Stimulated activated CD8-positive, alpha-beta memory T cell treated with anti-CD3 and anti-CD28 coated beads, Interleukin-7, amount 100 ng/mL, for 24 hours (primary cell): Measurements from ENCODE around the gene SLC22A3.
"Not testable (repeated sequence)": the region's sequence is repeated elsewhere in the genome, so short reads cannot be mapped to it uniquely, and the experiment has no call there.

Experiments
- DNase-seq: peaks from one replicate; pipeline ENCODE4 v3.0.0-alpha.2; 2020; ENCODE audit warnings: low read depth

Gene SLC22A3

DNA sequence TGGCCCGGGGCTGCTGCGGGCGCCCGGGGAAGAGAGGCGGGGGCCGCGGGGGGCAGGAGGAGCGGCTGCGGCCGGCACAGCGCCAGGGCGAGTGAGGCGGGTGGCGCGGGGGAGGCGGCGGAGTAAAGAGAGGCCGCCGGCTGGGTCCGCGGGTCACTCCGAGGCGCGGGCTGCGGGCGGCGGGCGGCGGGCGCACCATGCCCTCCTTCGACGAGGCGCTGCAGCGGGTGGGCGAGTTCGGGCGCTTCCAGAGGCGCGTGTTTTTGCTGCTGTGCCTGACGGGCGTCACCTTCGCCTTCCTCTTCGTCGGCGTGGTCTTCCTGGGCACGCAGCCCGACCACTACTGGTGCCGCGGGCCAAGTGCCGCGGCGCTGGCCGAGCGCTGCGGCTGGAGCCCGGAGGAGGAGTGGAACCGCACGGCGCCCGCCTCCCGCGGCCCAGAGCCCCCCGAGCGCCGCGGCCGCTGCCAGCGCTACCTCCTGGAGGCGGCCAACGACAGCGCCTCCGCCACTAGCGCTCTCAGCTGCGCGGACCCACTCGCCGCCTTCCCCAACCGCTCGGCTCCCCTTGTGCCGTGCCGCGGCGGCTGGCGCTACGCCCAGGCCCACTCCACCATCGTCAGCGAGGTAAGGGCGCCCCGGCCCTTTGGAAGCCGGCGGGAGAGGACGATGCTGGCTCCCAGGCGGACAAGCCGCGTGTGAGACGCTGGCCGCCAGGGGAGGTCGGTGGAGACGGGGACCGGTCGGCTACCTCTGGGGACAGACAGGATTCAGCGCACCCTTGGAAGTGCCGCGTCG is at the start of gene SLC22A3:
TSS of gene SLC22A3 (plus strand) at position 156 of the 797 bp plus-strand sequence. CDS start at position 198, 42 bp downstream.
- no peak for DNase-seq

- no peak for DNase-seq
These were observed 48.6 kb upstream of the SLC22A3 start for GRCh38 chr6:160299559-160299958.

- no peak for DNase-seq
These were observed 48.0 kb upstream of the SLC22A3 start for GRCh38 chr6:160300076-160300695.

DNA sequence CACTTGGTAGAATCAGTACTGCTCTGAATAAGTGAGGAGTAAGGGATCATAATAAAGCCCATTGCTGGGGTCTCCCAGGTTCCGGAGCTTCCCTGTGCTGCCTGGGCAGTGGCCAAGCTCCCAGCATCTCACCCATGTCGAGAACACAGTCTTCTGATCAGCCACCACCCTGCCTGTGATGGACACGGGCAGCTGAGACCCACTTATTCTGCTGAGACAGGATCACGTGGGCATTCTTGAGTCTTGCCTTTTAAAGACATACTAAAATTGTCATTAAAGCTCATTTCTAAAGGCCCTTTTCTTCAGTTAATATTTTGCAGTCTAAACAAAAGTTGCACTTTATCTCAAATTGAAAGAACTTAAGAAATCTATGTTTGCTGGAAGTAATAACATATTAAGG is 46.8 kb upstream of the SLC22A3 start:
- no peak for DNase-seq

DNA sequence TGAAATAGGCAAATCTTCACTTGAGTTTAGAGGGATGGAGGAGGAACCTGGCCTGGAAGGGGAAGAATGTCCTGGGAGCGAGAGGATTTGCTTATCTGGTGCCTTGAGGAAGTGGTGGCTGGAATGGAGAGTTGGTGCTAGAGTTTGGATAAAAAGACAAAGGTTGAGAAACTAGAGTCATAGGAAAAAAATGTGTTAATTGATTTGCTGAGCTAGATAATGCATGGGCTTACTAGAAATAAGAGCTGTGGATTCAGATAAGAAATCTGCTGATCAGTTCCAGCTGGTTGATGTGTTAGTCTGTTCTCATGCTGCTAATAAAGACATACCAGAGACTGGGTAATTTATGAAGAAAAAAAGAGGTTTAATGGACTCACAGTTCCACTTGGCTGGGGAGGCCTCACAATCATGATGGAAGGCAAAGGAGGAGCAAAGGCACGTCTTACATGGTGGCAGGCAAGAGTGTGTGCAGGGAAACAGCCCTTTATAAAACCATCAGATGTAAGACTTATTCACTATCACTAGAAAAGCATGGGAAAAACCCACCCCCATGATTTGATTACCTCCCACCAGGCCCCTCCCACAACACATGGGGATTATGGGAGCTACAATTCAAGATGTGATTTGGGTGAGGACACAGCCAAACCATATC is 45.6 kb upstream of the SLC22A3 start:
- DNase-seq, result not testable (repeated sequence)

DNA sequence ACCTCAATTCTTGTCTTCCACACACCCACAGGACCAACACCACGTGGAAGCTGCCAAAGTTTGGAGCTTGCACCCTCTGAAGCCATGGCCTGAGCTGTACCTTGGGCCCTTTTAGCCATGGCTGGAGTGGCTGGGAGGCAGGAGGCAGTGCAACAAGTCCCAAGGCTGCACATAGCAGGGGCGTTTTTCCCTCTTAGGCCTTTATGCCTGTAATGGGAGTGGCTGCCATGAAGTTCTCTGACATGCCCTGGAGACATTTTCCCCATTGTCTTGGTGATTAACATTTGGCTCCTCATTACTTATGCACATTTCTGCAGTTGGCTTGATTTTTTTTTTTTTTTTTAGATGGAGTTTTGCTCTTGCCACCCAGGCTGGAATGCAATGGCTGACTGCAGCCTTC is 44.4 kb upstream of the SLC22A3 start:
- DNase-seq, result no peak

DNA sequence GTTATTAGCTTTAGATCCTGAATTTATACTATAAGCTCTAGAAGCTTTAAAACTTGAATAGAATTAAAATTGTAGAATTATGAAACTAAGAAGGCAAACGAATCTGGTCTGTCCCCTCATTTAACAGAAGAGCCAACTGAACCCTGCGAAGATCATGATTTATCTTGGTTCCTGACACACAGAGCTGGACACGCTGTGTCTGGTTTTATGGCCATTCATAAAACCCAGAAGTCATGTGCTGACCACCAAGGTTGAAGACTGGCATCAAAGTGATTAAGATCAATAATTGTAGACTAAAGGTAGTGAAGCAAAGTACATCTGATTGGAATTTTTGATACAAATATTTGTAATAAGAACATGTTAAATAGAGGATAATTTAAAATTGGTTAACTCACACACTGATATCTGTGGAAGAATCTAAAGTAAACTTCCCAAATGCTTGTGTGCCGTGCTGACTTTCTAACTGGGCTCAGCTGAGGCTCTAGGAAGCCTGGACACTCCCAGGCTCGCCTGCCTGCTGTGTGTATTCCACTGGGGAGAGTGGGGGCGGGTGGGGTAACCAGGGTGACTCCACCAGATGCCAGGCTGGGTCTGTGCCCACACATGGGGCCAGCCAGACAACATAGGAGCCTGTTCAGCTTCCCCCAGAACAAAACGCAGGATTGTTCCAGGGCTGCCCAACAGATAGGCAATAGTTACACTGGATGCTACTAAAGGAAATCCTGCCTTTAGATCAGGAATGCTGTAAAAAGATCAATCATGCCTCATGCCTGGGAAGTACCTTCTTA is 42.1 kb upstream of the SLC22A3 start:
- DNase-seq, result no peak

DNA sequence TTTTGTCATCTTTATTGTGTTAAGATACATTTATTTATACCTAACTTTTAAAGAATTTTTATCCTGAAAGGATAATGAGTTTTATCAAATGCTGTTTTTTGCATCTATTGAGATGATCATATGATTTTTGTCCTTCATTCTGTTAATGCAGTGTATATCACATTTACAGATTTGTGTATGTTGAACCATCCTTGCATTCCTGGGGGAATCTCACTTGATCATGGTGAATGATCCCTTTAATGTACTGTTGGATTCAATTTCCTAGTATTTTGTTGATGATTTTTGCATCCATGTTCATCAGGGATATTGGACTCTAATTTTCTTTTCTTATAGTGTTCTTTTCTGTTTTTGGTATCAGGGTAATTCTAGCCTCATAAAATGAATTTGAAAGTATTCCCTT is 38.5 kb upstream of the SLC22A3 start:
- no peak for DNase-seq

DNA sequence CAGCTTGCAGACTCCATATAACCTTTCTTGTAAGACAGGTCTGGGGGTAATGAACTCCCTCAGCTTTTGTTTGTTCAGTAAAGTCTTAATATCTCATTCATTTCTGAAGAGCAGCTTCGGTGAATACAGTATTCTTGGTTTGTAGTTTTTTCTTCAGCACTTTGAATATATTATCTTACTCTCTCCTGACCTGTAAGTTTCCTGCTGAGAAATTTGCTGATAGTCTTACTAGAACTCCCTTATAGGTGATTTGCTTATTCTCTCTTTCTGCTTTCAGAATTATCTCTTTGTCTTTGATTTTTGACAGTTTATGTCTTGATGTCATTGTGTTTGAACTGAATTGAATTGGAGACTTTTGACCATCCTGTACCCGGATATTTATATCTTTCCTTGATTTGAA is 35.3 kb upstream of the SLC22A3 start:
- no peak for DNase-seq

GRCh38 chr6:160315310-160315709 is 32.9 kb upstream of the SLC22A3 start:
- no peak for DNase-seq

DNA sequence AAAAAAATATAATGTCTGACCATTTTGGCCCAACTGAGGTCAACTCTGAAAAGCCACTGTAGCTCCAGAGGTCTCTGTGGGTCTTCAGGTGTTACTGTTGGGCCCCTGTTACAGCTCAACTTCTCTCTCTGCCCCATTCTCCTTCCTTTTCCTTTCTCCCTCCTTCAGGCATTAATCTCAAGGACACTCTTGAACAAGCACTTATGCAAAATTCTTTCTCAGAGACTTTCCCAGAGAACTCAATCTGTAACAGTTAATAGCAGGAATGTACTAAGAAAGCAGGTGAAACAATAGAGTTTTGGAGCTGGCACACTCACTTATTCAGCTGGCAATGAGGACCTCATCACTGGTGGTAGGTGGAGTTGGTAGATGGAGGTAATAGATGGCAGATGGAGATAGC is 31.9 kb upstream of the SLC22A3 start:
- DNase-seq, result no peak

DNA sequence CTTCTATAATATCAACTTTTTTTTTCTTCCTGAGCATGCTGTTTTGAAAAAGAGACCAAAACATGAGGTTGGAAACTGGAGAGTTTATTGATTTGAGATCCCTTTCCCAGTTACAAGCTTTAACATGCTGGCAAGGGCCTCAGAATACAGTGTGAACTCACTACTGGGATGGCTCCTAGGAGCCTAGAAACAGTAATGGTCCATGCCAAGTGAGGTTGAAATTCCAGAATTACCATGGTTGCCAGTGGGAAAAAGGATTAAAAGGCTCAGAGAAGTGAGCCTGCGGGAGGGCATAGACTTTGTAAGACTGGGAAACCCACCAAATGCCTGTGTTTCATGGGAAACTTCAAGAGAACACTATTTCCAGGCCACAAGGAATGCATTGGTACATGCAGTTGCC is 28.9 kb upstream of the SLC22A3 start:
- DNase-seq, result no peak

GRCh38 chr6:160321729-160322505 is 26.3 kb upstream of the SLC22A3 start:
- DNase-seq, result no peak

GRCh38 chr6:160327981-160328380 is 20.2 kb upstream of the SLC22A3 start:
- no peak for DNase-seq

- no peak for DNase-seq
These were observed 19.7 kb upstream of the SLC22A3 start for GRCh38 chr6:160328447-160328846.

DNA sequence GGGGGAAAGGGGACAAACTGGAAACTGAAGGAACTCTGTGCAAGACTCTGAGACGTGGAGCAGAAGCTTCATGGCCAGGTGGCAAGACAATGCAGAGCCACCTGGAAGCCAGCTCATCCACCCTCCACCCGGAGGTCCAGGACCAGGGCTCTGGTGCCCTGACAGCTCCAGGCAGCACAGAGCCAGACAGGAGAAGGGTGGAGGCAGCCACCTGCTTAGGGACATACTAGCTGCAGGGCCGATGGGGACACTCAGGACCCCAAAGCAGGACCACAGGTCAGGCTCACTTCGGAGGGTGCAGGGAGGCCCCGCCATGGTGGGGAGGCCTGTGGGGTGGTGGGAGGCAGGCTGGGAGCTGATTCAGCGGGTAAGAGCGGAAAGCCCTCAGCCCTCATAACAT is 19.0 kb upstream of the SLC22A3 start:
- DNase-seq, result no peak

- DNase-seq, result no peak
These were observed 17.6 kb upstream of the SLC22A3 start for GRCh38 chr6:160330619-160331018.

DNA sequence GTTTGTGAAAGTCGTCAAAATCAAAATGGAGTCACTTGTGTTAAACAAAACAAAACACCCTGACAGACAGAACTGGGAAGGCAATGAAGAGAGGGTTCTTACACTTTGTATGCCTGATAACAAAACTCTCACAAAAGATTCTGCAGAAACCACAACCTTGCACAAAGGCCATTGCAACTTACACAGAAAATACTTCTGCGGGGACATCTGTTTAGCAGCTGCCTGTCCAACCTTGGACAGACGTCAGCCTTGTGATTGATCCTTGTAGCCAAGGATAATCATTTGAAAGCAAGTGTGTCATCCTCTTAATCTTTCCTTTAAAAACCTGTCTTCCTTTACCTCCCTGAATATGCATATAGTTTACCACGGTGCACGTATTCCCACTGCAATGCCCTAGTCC is 17.0 kb upstream of the SLC22A3 start:
- no peak for DNase-seq

GRCh38 chr6:160331753-160332152 is 16.4 kb upstream of the SLC22A3 start:
- DNase-seq, result no peak

DNA sequence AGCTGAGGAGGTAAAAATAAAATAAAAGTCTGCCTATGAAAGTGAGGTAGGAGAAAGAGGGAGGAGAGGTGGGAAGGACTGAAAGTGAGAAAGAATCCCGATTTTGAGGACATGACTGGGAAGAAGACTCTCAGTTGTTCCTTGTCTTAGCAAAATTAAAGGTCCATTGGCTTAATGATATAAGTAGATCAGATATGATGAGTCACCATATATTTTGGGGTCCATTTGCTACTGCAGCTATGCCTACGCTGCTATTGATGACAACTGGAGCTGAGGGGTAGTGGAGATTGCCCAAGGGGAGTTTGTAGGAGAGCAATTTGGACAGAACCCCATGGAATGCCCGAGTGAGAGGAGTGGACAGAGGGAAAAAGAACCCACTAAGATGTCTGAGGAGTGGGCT is 15.1 kb upstream of the SLC22A3 start:
- no peak for DNase-seq

GRCh38 chr6:160333841-160334240 is 14.3 kb upstream of the SLC22A3 start:
- no peak for DNase-seq

GRCh38 chr6:160336200-160336599 is 12.0 kb upstream of the SLC22A3 start:
- no peak for DNase-seq
